GM19372 (cell line): ENCODE measurements around the gene PML.
"Not testable (repeated sequence)": the region's sequence is repeated elsewhere in the genome, so short reads cannot be mapped to it uniquely, and the experiment has no call there.

Experiments used
- ATAC-seq: cut with Tn5 transposase; IDR thresholded peaks from one replicate; pipeline ENCODE4 v1.9.1; 2021; ENCODE audit warnings: mild to moderate bottlenecking, low read depth, moderate library complexity; ENCODE audit not compliant: unreplicated experiment

PML gene

DNA sequence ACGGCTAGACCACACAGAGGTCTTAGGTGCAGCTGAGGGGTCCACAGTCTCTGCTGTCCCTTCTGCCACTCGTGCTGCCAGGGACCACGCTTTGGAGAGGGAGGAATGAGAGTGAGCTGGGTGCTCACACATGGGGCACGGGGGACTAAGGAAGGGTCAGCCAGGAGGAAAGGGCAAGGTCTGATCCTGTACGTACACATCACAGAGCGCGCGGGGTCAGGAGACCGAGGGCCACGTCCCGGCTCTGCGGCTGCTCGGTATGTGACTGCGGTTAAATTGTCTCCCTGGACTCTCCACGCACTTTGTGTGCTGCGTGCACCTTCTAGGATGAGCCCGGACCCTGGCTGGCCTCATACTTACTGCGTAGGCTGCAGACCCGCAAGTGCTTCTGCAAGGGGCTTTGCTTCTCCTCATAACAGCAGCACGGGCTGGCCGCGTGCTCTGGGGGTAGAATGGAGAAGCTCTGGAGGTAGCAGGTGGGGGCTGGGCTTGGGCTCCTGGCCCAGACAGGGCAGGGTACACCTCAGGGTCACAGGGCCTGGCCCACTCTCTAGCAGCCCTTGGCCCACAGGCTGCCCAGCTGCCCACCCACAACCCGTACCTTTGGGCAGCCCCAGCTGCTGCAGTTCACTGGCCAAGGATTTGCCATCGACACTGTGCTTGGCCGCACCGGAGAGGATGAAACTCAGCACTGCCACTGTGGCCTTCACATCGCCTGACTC is 102.4 kb downstream of the PML start:
- ATAC-seq, result not testable (repeated sequence)
